Hematopoietic multipotent progenitor cell treated with erythropoietin and hydrocortisone succinate and interleukin-3 and kit ligand, for 4 days (in vitro differentiated cells): Measurements from ENCODE around the gene ME2.
"Not testable (repeated sequence)": the region's sequence is repeated elsewhere in the genome, so short reads cannot be mapped to it uniquely, and the experiment has no call there.

Experiments used
- DNase-seq: peaks from one replicate; pipeline ENCODE4 v3.0.0-alpha.2; 2015

ME2 gene

DNA sequence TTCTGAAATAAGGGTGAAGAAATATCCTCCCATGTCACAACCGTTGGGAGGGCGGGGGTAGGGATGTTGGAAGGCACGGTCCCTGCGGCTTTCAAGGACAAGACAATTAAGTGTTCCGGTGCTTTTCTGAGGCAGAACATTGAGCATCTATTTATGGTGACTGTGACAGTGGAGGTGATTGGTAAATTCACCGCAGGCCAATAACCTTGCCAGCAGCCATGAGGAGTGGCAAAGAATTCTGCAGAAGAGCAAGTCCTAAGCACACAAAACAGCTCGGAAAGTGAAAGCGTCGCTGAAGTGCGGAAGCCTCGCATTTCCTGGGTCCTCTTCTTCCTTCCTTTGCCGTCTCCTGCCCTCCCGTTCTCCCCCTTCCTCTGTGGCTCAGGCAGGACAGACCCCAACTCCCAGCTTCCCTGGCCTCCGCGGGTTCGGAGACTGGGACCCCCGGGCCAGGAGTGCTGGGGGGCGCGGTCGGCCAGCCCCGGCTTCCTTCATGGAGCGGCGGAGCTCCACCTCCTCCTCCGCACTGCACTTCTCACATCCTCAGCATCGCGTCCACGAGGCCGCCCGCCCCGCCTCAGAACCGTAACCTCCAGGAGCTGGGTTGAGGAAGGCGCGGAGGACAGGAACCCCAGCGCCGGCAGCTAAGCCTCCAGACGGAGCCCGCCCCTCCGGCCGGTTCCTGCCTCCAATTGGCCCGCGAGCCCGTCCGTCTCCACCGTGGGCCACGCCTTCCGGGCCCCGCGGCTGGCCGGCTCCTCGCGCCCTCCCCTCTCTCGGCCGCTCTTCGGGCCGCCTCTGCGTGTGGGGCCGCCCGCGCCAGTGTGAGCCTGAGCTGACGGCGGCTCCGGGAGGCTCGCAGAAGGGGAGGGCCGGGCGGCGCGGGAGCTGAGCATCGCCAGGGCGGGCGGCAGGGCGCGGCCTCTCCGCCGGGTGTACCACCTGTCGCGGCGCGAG, at the start of gene ME2:
Gene ME2 (plus strand): TSS at position 774 of the 957 bp plus-strand sequence. CDS start 16,703 bp downstream, outside the sequence.
- DNase-seq: peak; percentile 97

DNA sequence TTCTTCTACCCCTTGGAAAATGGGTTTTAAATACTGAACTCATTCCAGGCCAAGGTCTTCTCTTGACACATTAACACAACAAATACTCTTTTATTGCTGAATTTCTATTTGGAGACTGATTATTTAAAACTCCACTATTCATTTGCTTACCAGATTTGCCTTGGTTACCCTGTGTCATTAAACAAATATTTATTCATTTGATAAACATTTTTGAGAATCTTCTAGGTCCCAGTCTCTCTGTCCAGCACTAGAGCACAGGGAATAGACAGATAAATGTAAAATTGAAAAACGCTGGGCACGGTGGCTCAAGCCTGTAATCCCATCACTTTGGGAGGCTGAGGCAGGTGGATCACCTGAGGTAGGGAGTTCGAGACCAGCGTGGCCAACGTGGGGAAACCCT, 49.3 kb upstream of the ME2 start:
- no peak for DNase-seq

DNA sequence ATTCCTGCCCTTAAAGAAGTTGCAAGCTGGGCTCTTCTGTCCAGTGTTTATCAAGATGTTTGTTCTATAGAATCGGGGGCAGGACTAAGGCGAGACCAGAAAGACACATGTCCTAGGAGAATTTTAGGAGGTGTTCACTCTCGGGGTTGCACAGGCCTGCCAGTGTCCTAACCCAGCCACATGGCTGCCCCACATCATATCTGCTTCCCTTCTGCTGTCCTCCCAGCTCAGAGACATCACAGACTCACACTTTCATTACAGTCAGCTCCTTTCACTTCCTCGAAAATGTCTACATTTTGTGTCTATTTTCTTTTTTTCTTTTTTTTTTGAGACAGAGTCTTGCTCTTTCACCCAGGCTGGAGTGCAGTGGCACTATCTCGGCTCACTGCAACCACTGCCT, 48.4 kb upstream of the ME2 start:
- no peak for DNase-seq

- no peak for DNase-seq
Measured at GRCh38 chr18:50832754-50833153, 46.2 kb upstream of the ME2 start.

DNA sequence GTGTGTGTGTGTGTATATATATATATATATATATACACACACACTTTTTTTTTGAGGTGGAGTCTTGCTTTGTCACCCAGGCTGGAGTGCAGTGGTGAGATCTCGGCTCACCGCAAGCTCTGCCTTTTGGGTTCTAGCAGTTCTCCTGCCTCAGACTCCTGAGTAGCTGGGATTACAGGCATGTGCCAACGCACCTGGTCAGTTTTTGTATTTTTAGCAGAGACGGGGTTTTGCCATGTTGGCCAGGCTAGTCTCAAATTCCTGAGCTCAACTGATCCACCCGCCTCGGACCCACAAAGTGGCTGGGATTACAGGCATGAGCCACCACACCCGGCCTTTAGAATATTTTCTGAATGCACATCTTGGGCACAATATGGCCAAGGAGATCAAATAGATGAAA, 45.4 kb upstream of the ME2 start:
- not testable (repeated sequence) for DNase-seq

DNA sequence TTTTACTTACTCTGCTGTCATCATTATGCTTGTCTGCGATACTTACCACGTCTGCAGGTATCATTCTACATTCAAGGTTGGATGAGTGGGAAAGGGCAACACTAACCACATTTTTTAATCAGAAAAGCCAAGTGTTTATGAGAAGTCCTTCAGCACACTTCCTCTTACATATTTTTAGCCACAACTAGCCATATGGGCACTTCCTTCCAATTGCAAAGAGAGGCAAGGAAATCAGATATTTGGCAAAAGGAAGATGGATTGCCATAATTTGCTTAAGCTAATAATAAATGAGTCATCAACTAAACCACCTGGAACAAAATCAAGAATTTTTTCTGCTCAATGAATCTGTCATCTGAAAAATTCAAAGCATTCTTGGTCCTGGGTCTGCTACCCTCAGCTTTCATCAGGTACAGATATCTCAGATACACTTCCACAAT, 42.4 kb upstream of the ME2 start:
- peak; percentile 60 for DNase-seq

DNA sequence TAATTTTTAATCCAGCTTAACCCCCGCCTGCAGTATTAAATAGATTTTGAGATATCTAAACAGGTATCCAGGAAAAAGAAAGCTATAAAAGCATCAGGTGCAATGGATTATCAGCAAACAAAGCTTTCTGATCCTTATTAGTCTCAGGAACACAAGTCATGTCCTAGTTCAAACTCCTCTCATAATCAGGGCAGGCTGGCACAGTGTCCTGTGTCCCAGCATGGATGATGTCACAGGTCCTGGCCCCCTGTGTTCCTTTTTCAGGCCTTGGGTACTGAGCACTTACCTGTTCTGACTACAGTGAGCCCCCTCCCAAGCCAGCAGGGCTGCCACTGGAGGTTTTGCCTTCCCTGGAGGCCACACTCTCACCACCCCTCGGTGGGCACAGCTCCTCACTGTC, 39.6 kb upstream of the ME2 start:
- no peak for DNase-seq

- no peak for DNase-seq
Measured at GRCh38 chr18:50839996-50840395, 38.9 kb upstream of the ME2 start.

DNA sequence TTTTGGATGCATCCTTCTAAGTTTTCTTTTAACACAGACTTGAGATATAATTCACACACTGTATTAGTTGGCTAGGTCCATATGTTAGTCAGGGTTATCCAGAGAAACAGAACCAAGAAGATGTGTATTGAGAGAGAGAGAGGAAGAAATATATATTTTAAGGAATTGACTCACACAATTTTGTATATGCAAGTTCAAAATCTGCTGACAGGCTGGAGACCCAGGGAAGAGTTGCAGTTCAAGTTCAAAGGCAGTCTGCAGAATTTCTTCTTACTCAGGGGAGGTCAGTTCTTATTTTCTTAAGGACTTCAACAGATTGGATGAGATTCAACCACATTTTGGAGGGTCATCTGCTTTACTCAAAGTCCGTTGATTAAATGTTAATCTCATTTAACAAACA, 36.1 kb upstream of the ME2 start:
- DNase-seq: no peak

DNA sequence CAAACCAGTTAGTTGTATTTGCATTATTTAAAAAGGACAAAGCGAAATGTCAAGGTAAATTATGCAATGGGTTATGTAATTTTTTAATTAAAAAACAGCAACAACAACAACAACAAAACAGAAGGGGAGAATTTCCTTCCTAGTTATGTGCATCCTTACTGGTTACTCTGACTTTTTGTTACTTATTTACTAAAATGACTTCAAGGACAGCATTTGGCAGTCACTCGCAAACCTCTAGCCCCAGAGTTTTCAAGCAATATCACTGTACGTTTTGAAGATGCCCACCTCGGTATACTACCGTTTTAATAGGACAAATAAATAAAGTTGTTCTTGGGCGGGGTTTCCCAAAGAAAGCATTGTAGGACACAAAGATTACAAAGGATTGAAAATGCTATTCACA, 34.4 kb upstream of the ME2 start:
- DNase-seq: no peak

DNA sequence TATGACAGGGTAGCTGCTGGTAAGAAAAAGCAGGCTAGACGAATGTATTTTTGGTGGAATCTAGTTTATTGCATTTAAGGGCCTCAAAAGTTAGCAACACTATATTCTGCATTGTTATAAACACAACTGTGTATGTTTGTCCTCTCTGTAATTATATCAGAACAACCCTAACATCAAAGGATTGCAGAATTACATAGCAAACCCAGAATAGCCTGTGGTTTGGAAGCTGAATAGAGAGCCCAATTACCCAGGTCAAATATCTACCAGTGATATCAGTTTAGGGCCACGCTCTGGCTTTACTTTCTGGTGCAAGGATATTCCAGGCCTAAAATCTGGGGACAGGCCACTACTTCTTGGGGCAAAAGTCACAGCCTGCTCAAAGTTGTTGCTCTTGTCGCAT, 34.0 kb upstream of the ME2 start:
- DNase-seq: no peak

DNA sequence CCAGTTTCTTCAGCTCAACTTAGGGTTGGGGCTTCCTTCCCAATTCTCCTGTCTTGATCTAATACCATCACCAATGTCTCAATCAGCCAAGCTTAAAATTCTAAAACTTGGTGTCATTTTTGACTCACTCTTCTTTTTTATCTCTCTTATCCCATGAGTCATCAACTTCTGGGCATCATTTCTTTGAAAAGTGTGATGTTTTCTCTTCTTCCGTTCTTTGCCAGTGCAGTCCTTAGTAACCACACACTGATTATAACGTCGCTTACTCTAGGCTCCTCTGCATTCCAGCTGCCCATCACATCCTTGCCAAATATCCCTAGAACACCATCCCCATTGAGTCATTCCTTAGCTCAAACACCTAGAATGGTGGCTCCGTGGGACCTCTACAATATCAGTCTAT, 31.7 kb upstream of the ME2 start:
- peak; percentile 12 for DNase-seq

DNA sequence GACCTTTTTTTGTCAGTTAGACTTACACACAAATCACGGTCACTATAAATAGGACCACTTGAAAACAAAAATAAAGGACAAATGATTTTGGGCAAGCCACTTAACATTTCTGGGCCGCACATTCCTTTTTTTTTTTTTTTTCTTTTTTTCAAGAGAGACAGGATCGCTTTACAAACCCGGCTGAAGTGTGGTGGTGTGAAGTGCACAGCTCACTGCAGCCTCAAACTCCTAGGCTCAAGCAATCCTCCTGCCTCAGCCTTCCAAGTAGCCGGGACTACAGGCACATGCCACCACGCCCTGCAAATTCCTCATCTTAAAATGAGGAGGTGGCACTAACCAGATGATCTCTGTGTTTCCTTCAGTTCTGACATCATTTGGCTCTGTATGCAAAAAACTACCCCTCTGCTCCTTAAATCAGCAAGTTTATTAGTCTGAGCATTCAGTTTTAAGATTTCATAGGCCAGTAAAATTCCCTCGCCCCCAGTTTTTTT, 30.8 kb upstream of the ME2 start:
- no peak for DNase-seq

- DNase-seq: no peak
Measured at GRCh38 chr18:50848991-50849390, 29.9 kb upstream of the ME2 start.

- DNase-seq: no peak
Measured at GRCh38 chr18:50849419-50849821, 29.5 kb upstream of the ME2 start.

DNA sequence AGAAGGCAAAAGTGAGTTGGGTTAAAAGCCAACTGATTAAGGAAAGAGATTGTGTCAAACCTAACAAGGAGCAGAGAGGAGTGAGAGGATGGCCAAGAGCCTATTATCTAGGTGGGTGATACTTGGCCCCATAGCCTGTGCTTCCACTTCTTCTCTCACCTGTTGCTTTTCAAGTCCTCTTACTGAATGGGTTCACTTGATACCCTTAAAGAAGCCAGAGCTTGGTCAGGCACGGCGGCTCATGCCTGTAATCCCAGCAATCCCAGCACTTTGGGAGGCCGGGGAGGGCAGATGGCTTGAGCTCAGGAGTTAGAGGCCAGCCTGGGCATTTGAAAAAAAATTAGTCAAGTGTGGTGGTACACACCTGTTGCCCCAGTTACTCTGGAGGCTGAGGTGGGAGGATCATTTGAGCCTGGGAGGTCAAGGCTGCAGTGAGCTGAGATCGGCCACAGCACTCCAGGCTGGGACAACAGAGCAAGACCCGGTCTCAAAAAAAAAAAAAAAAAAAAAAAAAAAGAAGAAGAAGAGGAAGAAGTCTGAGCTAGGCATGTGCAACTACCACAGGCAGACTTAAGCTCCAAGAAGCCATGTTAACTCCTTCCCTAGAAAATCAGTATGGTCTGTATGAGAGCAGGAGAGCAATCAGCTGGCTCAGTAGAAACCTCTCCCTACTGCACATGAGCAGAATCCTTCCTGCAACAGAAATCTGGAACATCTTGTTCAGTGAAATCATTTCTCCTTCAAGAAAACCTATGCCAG, 28.4 kb upstream of the ME2 start:
- DNase-seq: no peak

DNA sequence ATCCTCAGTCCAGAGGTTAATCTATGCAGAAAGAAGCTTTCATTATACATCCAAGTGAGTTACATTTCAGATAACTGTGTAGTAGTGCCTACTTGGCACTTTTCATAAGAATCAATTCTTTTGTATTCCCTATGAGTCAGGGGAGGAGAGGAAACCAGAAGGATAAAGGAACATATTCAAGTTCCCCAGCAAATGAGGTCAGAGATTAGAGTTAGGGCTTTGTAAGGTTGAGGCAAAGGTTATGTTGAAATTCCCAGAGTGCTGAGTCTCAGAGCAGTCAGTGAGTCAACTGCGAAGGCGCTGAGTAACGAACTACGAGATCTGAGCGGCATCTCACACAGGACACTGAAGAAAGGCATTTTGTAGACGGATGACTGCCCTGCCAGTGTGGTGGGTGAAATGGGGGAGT, 25.1 kb upstream of the ME2 start:
- no peak for DNase-seq

- DNase-seq: no peak
Measured at GRCh38 chr18:50855976-50856757, 22.8 kb upstream of the ME2 start.

DNA sequence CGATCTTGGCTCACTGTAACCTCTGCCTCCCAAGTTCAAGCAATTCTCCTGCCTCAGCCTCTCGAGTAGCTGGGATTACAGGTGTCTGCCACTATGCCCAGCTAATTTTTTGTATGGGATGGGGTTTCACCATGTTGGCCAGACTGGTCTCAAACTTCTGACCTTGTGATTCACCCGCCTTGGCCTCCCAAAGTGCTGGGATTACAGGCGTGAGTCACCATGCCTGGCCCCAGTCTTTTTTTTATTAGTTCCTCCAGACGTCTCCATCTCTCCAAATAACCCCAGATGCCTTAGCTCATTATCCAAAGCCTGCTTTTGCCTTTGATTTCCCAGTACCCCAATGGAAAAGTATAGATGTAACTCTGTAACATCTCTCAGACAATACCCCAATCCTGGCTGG, 21.8 kb upstream of the ME2 start:
- not testable (repeated sequence) for DNase-seq

GRCh38 chr18:50857694-50858093, 21.2 kb upstream of the ME2 start:
- no peak for DNase-seq

- no peak for DNase-seq
Measured at GRCh38 chr18:50859793-50860555, 18.9 kb upstream of the ME2 start.

- no peak for DNase-seq
Measured at GRCh38 chr18:50861617-50862016, 17.3 kb upstream of the ME2 start.
